Stimulated activated CD8-positive, alpha-beta memory T cell treated with anti-CD3 and anti-CD28 coated beads, Interleukin-4, amount 100 ng/mL, for 48 hours (primary cell): ENCODE results near the gene MKNK2.
A peak's percentile ranks its signal among the peaks of the same experiment; 100 is the strongest.

Experiments
- DNase-seq: peaks from one replicate; pipeline ENCODE4 v3.0.0-alpha.2; 2020

The MKNK2 gene

DNA sequence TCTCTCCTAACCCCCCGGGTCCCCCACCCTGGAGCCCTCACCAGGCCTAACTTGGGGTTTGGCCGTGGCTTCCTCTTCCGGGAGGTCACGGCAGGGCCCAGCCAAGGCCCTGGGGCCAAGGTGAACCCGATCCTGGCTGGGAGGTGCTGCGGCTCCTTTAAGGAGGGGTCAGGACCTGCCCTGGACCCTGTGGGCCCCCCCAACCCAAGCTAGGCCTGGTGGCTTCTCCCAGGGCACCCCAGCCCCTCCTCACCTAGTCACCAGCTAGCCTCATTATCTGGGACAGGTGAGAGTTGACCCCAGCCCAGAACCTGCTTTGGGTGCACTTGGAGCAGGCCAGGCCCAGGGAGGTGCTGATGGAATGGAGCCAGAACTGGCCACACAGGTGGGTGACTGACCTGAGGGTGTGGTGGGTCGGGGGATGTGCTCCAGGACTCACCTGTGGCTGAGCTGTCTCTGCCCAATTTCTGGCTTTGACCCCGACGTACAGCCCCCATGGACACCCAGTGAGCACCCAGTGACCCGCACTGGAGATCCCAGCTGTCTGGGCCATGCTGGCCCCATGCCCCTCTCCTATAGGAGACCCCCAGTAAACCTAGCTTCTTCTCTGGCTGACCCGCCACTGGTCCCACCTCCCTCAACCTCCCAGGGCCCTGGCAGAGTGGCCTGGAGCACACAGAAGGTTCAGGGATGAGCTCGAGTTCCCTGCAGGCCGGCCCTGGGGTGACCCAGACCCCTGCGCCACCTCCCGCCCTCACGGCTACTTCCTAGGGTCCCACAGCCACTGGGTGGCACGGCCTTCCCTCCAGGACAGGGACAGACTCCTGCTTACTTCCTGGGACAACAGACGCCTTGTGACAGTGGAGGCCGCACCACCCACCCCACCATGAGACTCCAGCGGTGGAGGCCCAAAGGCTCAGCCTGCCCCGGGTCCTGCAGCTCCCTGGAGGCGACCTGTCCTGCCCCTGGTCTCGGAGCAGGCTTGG is 6.7 kb upstream of the MKNK2 start:
- DNase-seq, result no peak

- DNase-seq, result no peak
Measured at GRCh38 chr19:2056837-2057192, 5.8 kb upstream of the MKNK2 start.

DNA sequence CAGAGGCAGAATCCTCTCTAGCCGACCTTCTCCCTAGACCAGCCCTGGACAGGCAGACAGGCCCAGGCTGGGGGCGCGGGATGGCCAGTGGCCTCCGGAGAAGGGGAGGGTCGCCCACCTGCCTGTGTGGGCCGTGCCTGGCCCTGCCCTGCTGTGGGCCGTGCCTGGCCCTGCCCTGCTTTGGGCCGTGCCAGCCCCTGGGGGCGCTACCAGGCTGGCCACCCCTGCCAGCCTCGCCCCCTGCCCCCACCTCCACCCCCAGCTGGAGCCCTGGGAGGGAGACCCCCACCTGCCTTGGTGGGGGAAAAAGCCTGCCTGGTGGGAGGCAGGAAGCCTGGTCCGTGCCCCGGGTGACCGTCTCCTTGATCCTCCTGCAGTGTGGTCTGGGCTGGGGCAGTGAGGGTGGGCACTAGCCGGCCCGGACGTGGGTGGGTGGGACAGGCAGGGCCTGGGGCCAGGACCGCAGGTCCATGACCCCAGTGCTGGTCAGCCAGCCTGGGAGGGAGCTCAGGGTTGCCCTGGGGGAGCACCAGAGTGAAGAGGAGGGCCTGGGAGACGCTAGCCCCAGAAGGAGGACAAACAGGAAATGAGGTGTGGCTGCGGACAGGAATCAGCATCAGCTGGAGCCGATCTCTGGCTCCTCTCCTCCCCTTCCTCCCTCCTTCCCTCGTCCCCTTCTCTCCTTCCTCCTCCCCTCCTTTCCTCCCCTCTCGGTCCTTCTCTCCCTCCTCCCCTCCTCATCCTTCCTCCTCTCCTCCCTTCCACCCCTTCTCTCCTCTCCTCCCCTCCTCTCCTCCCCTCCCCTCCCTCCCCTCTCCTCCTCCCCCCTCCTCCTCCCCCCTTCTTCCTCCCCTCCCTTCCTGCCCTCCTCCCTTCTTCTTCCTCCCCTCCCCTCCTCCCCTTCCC is 5.1 kb upstream of the MKNK2 start:
- DNase-seq, result no peak

DNA sequence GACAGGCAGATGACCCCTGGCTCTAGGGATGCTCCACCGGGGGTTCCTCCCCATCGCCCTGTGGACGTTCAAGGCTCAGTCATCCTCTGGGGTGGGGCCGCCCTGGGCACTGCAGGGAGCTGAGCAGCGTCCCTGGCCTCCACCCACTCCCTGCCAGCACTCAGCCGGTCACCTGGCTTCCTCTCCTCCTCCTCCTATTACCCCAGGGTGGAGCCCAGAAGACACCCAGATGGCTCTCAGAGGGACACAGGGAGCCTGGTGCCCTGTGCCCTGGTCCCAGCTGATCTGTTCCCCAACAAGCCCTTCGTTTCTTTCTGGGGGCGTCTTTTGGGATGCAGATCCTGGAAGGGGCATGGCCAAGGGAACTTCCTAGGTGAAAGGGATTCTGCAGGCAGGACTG is 3.7 kb upstream of the MKNK2 start:
- no peak for DNase-seq

GRCh38 chr19:2053601-2054389 is 2.8 kb upstream of the MKNK2 start:
- DNase-seq, result no peak

DNA sequence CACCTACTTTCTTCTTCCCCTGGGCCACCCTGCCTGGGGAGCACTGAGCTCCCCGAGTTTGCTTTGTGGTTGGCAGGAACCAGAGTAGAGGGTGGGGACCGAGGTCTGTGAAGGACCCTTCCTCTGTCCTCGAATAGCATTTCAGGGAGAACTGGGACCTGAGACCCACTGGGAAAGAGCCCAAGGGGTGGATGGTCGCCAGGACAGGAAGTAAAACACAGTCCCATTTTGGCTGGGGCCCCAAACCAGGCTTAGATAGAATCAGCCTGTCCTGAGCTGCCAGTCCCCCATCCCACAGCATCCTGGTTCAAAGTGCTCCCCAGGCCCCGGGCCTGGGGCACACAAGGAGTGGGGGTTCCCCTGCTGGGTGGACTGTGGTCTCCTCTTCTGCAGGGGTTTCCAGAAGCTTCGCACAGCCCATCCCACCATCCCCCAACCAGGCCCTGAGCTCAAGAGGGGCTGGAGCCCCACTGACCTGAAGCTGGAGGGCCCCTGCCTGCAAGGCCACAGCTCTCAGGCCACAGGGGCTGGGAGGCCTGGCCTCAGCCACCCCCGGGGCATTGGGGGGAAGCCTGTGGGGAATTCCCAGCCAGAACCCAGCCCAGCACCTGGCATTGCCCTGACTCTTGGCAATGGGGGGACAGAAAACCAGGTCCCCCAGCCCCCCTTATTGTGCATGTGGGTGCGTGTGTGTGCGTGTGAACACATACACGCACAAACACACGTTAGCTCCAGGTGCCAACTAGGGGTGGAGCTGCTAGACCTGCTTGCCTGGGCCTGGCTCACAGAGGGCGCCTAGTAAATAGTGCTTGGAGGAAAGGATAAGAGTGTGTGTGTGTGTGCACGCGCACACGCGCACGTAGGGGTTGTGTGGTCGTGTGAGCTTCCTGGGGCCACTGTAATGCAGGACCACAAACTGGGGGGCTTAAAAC is 995 bp upstream of the MKNK2 start:
- DNase-seq, result peak; percentile 58

- no peak for DNase-seq
Measured at GRCh38 chr19:2050349-2050990, 574 bp downstream of the MKNK2 start.

GRCh38 chr19:2049741-2050348 is 1.2 kb downstream of the MKNK2 start:
- DNase-seq, result peak; percentile 68

- DNase-seq, result no peak
Measured at GRCh38 chr19:2048959-2049740, 1.9 kb downstream of the MKNK2 start.

- DNase-seq, result no peak
Measured at GRCh38 chr19:2048104-2048958, 2.7 kb downstream of the MKNK2 start.

GRCh38 chr19:2047449-2048103 is 3.5 kb downstream of the MKNK2 start:
- DNase-seq, result no peak

DNA sequence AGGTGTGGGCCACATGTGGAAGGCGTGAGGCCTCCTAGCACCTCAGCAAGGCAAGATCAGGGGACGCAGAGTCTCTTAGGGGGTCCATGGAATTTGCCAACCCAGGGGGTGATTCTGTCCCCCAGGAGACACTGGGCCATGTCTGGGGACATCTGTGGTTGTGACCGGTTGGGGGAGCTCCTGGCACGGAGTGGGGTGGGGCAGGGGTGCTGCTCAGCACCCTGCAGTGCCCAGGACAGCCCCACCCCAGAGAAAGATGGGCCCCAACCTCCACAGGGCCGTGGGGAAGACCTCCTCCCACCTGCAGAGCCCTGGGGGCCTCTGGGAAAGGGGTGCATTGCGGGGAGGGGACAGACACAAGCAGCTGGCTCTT is 4.0 kb downstream of the MKNK2 start:
- no peak for DNase-seq

DNA sequence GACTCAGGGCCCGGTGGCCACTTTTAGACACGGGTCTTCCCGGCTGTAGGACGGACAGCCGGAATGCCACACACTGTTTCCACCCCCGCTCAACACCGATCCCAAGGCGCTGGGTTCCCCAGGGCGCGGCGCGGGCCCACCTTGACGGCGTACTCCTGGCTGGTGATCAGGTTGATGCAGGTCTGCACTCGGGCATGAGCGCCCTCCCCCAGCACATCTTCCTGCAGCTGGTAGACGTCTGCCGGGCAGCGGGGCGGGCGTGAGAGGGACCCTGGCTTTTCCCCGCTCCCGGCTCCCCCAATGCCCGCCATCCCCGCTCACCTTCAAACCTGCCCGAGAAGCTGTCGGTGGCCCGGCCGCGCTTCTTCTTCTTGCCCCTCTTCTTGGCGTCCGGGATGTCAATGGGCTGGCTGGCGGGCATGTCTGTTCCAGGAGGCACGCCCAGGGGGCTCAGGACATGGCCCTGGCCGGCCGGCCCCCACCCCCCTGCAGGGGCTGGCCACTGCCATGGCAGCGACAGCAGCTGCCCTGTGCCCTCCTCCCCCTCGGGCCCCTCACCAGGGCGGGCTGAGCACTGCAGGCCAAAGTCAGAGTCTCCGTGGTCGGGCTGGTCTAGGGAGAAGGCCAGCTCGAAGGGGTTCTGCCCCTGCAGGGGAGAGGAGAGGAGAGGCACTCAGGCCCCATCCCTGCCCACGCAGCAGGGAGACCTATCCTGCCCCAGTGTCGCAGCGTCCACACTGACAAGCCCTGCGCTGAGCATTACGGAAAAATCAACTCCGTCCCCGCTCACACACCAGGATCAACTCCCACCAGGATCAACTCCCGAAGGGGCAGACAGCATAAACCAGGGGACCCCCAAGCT is 4.8 kb downstream of the MKNK2 start:
- no peak for DNase-seq

- DNase-seq, result no peak
Measured at GRCh38 chr19:2045501-2046045, 5.5 kb downstream of the MKNK2 start.

GRCh38 chr19:2044709-2045500 is 6.1 kb downstream of the MKNK2 start:
- no peak for DNase-seq
